Nephron progenitor cell (in vitro differentiated cells): ENCODE measurements around the gene KIF5A.

ENCODE experiments used
- DNase-seq: peaks from one replicate; pipeline ENCODE4 v3.0.0; 2021
- H3K27ac Mint-ChIP-seq: 2 replicates; pipeline ENCODE4 v1.8.0; 2021; ENCODE audit warnings: mild to moderate bottlenecking, moderate library complexity, mixed read lengths
- H3K27me3 Mint-ChIP-seq: 2 replicates; pipeline ENCODE4 v1.8.0; 2021; ENCODE audit warnings: mild to moderate bottlenecking, low read depth, mixed read lengths; ENCODE audit not compliant: poor library complexity
- H3K36me3 Mint-ChIP-seq: 2 replicates; pipeline ENCODE4 v1.8.0; 2021; ENCODE audit warnings: low read depth, mixed read lengths
- H3K4me1 Mint-ChIP-seq: 2 replicates; pipeline ENCODE4 v1.8.0; 2021; ENCODE audit warnings: mixed read lengths
- H3K4me3 Mint-ChIP-seq: 2 replicates; pipeline ENCODE4 v1.8.0; 2021; ENCODE audit warnings: mild to moderate bottlenecking, moderate library complexity, mixed read lengths
- H3K9me3 Mint-ChIP-seq: 2 replicates; pipeline ENCODE4 v1.8.0; 2021; ENCODE audit warnings: mild to moderate bottlenecking, moderate library complexity, mixed read lengths
- TF ChIP-seq, protein P1 (sequence below): fragments of 200-600 bp; sonication (generic); IDR thresholded peaks from 2 replicates; pipeline ENCODE4 v1.5.0; 2021; ENCODE audit warnings: antibody characterized with exemption

The KIF5A gene

DNA sequence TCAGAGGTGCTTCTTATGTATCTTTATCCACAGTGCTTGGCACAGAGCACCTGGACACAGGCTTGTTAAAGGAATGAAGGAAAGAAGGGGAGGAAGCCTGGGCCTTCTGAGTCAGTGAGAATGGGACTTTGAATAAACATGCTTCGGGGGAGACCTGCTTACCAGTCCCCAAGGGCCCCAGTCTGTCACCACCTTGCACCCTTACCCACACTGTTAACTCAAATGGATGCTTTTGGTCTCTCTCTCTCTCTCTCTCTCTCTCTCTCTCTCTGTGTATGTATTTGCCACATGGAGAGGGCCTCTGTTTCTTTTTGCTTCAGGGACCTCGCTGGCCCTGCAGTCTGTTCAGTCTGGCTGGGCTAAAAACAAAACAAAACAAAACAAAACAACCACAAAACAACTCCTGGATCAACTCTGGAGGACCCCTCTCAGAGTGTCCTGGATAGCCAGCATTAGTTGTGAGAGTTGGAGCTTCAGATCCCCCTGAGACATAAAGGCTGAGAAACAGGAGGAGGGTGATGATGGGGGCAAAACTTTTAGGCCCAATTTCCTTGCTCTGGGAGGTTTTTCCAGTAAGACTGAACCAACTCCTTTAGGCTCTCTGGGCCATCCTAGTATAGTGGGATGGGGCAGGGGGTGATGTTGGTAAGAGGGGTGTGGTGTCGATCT is 1.9 kb downstream of the KIF5A start:
- Mint-ChIP-seq H3K4me3 (peak overlapping the region; percentile 75), H3K27ac (peak overlapping the region; percentile 16), H3K36me3 (no peaks in the 10 kb centered on the region), H3K4me1 (peaks cover 49% of the 10 kb centered on the region), H3K9me3 (no peaks in the 10 kb centered on the region), H3K27me3 (peaks cover 58% of the 10 kb centered on the region)
- TF ChIP-seq, protein P1, sequence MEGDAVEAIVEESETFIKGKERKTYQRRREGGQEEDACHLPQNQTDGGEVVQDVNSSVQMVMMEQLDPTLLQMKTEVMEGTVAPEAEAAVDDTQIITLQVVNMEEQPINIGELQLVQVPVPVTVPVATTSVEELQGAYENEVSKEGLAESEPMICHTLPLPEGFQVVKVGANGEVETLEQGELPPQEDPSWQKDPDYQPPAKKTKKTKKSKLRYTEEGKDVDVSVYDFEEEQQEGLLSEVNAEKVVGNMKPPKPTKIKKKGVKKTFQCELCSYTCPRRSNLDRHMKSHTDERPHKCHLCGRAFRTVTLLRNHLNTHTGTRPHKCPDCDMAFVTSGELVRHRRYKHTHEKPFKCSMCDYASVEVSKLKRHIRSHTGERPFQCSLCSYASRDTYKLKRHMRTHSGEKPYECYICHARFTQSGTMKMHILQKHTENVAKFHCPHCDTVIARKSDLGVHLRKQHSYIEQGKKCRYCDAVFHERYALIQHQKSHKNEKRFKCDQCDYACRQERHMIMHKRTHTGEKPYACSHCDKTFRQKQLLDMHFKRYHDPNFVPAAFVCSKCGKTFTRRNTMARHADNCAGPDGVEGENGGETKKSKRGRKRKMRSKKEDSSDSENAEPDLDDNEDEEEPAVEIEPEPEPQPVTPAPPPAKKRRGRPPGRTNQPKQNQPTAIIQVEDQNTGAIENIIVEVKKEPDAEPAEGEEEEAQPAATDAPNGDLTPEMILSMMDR, result no peak
- DNase-seq, result no peak

GRCh38 chr12:57552306-57552651 is 2.4 kb downstream of the KIF5A start:
- Mint-ChIP-seq H3K9me3 (no peaks in the 10 kb centered on the region), H3K27me3 (peaks cover 55% of the 10 kb centered on the region), H3K36me3 (no peaks in the 10 kb centered on the region), H3K4me3 (peak overlapping the region; percentile 60), H3K4me1 (peaks cover 45% of the 10 kb centered on the region), H3K27ac (no peak overlapping the region)
- TF ChIP-seq, protein P1, result no peak
- DNase-seq, result no peak

DNA sequence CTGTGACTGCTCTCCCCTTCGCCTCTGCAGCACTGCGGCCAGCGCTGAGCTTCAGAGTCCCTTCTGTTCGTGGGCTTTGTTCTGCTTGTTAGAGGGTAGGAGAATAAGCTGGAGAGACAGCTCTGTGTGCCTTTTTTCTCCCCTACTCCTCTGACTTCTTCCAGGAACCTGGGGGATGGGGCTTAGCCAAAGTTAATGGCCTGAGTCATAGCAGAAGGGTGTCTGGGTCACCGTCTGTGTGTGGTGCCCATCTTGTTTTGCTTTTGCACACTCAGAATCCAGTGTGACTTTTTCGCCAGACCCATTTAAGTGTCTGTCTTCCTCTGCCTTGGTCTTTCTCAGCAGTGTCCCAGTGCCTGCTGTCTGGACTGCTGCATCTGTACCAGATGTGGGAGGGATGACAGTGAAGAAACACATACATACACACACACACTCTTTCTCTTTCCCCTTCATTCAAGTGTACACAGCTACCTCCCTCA is 3.0 kb downstream of the KIF5A start:
- Mint-ChIP-seq H3K4me3 (peak overlapping the region; percentile 60), H3K27ac (peak overlapping the region; percentile 30), H3K9me3 (no peaks in the 10 kb centered on the region), H3K4me1 (peaks cover 43% of the 10 kb centered on the region), H3K27me3 (peaks cover 49% of the 10 kb centered on the region), H3K36me3 (no peaks in the 10 kb centered on the region)
- TF ChIP-seq, protein P1, result no peak
- DNase-seq, result no peak

DNA sequence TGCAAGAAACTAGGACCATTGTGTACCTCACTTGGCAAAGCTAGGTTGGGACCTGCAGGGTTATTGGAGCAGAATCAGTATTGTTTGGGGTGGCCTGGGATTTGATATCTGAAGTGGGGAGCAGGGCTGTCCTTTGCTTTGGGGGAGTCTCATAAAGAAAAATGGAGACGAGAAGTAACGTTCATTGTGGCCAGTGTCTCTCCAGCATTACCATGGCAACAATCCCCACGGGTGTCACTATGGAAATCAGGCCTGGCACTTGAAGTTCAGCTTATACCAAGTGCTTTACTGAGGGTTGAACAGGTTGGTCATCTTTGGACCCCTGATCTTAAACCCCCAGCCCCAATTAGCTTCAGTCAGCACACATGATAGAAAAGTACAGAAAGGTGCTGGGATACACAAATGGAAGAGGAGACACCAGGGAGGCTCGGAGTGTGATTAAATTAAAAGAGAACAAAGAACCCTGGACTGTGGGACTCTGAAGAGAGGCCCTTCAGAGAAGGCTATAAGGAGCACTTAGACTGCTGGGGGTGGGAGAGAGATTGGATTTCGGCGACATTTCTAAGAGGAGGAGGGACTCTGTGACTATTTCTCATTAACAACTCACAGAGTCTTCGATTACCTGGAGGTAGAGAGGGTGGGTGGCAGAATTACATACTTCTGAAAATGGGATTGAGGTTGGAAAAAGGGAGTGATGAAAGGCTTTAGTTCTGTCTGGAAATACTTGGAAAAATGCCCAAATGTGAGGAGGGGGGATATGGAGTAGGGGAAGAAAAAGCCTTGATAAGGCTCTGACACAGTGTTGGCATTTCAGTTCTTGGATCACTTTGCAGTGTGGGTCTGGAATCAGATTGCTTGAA is 3.7 kb downstream of the KIF5A start:
- Mint-ChIP-seq H3K27ac (peak overlapping the region; percentile 30), H3K27me3 (peaks cover 42% of the 10 kb centered on the region)

DNA sequence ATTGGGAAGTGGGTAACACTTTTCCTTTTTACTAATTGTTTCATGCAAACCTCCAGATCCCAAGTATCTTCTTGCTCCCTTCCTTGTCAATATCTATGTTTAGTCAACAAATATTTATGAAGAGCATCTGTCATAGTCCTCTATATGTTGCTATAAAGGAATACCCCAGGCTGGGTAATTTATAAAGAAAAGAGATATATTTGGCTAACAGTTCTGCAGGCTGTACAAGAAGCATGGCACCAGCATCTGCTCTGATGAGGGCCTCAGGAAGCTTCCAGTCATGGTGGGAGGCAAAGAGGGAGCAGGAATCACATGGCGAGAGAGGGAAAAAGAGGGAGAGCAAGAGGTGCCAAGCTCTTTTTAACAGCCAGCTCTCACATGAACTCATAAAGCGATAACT is 4.6 kb downstream of the KIF5A start:
- DNase-seq, result no peak
- Mint-ChIP-seq H3K27me3 (peaks cover 33% of the 10 kb centered on the region), H3K4me1 (peaks cover 43% of the 10 kb centered on the region), H3K4me3 (no peak overlapping the region), H3K27ac (no peak overlapping the region), H3K36me3 (no peaks in the 10 kb centered on the region), H3K9me3 (no peaks in the 10 kb centered on the region)
- TF ChIP-seq, protein P1, result no peak

More for the DNA sequence above, 3.7 kb downstream of the KIF5A start:
- TF ChIP-seq, protein P1, result no peak
- Mint-ChIP-seq H3K36me3 (no peaks in the 10 kb centered on the region), H3K4me1 (peaks cover 43% of the 10 kb centered on the region), H3K9me3 (no peaks in the 10 kb centered on the region), H3K4me3 (peak overlapping the region; percentile 60)
- DNase-seq, result peak; percentile 40
